Endothelial cell (in vitro differentiated cells): Measurements from ENCODE around the gene ROCK1. TPM values are rescaled to one million over a fixed set of nuclear protein-coding genes. Genes with fewer than 3 reads are reported as not detected.

Experiments used
- DNase-seq: peaks from one replicate; pipeline ENCODE4 v3.0.0; 2021; ENCODE audit warnings: low spot score
- H3K27ac Mint-ChIP-seq: one replicate; pipeline ENCODE4 v1.8.0; 2021; ENCODE audit warnings: mixed read lengths, inconsistent platforms; ENCODE audit not compliant: unreplicated experiment
- H3K27me3 Mint-ChIP-seq: one replicate; pipeline ENCODE4 v1.8.0; 2021; ENCODE audit warnings: mild to moderate bottlenecking, moderate library complexity, mixed read lengths, inconsistent platforms; ENCODE audit not compliant: unreplicated experiment
- H3K36me3 Mint-ChIP-seq: one replicate; pipeline ENCODE4 v1.8.0; 2021; ENCODE audit warnings: mild to moderate bottlenecking, low read depth, mixed read lengths, inconsistent platforms; ENCODE audit not compliant: unreplicated experiment
- H3K4me1 Mint-ChIP-seq: one replicate; pipeline ENCODE4 v1.8.0; 2021; ENCODE audit warnings: mild to moderate bottlenecking, mixed read lengths, inconsistent platforms; ENCODE audit not compliant: unreplicated experiment
- H3K4me3 Mint-ChIP-seq: one replicate; pipeline ENCODE4 v1.8.0; 2021; ENCODE audit warnings: mild to moderate bottlenecking, mixed read lengths, inconsistent platforms; ENCODE audit not compliant: unreplicated experiment
- H3K9me3 Mint-ChIP-seq: one replicate; pipeline ENCODE4 v1.8.0; 2021; ENCODE audit warnings: mixed read lengths, inconsistent platforms; ENCODE audit not compliant: unreplicated experiment
- CTCF ChIP-seq: fragments of 200-600 bp; sonication (generic); IDR thresholded peaks from one replicate; pipeline ENCODE4 v1.5.0; 2021; ENCODE audit warnings: antibody characterized with exemption; ENCODE audit not compliant: unreplicated experiment
- long read RNA-seq: library from polyadenylated mRNA; unstranded; transcript quantifications from one replicate; pipeline ENCODE4 v2.0.0, GENCODE V29; 2020; ENCODE audit not compliant: unreplicated experiment
- total RNA-seq: library from RNA; stranded (reverse); fragmentation: NEBNext Ultra II Directional; extraction: Animal tissue kit (Norgen Biotek cat#: 25700); gene quantifications from one replicate; pipeline ENCODE4 v1.2.1, GENCODE V29; 2021; ENCODE audit not compliant: unreplicated experiment

The ROCK1 gene
- 62.2 TPM for total RNA-seq
- long read RNA-seq, partial matches to known transcripts, result 26 of 29 reads
- long read RNA-seq, other reads (novel, unspliced or antisense), result 3 of 29 reads

GRCh38 chr18:21111346-21112139 lies at the start of gene ROCK1:
TSS of gene ROCK1 (minus strand) at chr18:21111813. CDS start at chr18:21110910, 903 bp downstream.
- Mint-ChIP-seq H3K27me3 (peaks cover 3% of the 10 kb centered on the region), H3K4me1 (peaks cover 18% of the 10 kb centered on the region), H3K9me3 (no peaks in the 10 kb centered on the region), H3K36me3 (peaks cover 4% of the 10 kb centered on the region), H3K27ac (peak within 1 kb of the TSS; percentile 95), H3K4me3 (peak within 1 kb of the TSS; percentile 100)
- peak; percentile 99 for DNase-seq
- TF ChIP-seq CTCF, result no peak

- H3K4me1 Mint-ChIP-seq, result peaks cover 3% of the 10 kb centered on the region
- DNase-seq, result no peak
- H3K9me3 Mint-ChIP-seq, result no peaks in the 10 kb centered on the region
- no peak for TF ChIP-seq CTCF
- peaks cover 2% of the 10 kb centered on the region for H3K27me3 Mint-ChIP-seq
- no peak overlapping the region for H3K4me3 Mint-ChIP-seq
- H3K36me3 Mint-ChIP-seq, result peaks cover 5% of the 10 kb centered on the region
- no peak overlapping the region for H3K27ac Mint-ChIP-seq
Measured at GRCh38 chr18:21155443-21155842, 43.8 kb upstream of the ROCK1 start.

DNA sequence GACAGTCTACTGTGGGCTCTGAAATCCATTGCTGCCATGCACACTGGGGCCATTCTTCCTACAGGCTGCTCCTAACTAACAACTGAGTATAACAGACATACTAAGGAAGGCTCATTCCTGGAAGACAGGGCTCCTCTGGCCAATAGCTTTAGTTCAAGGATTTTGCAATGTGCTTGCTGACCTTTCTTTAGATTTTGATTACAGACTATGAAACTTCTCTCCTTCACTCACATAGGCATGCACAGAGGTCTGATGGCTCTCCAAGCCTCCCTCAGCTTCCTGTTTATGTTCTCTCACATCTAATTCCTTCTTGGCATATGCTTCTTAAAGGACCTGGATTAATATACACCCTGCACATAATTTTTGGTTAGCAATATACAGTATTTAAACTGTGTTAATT lies 34.4 kb upstream of the ROCK1 start:
- Mint-ChIP-seq H3K36me3 (no peaks in the 10 kb centered on the region), H3K9me3 (no peaks in the 10 kb centered on the region)

GRCh38 chr18:21145371-21145770 lies 33.8 kb upstream of the ROCK1 start:
- no peak for TF ChIP-seq CTCF
- no peak for DNase-seq
- Mint-ChIP-seq H3K9me3 (no peaks in the 10 kb centered on the region), H3K36me3 (no peaks in the 10 kb centered on the region), H3K27ac (no peak overlapping the region), H3K4me3 (no peak overlapping the region), H3K27me3 (peaks cover 4% of the 10 kb centered on the region), H3K4me1 (no peaks in the 10 kb centered on the region)

More for the DNA sequence above, 34.4 kb upstream of the ROCK1 start:
- Mint-ChIP-seq H3K4me1 (no peaks in the 10 kb centered on the region), H3K4me3 (no peak overlapping the region), H3K27ac (no peak overlapping the region), H3K27me3 (peaks cover 4% of the 10 kb centered on the region)
- TF ChIP-seq CTCF, result no peak
- DNase-seq, result no peak
